Adrenal gland (tissue), 12 donors: ENCODE measurements around the gene TMEM163. TPM values are rescaled to one million over a fixed set of nuclear protein-coding genes. Genes with fewer than 3 reads are reported as not detected.

Experiments
- DNase-seq, 7 donors: peaks; one replicate each; pipeline ENCODE4 v3.0.0-alpha.2; 2019 to 2020
- H3K27ac ChIP-seq, 5 donors: fragments of 200-600 bp; sonication (generic) in 4 of 5; 1 replicate in 3 of 5; 2 replicates in 2 of 5; pipeline versions ENCODE4 v1.5.1 to v1.8.0; 2016 to 2020; ENCODE audit warnings: mild to moderate bottlenecking in 1 of 5
- H3K27me3 ChIP-seq: fragments of 200-600 bp; 2 replicates; pipeline ENCODE4 v1.8.0; 2021
- H3K36me3 ChIP-seq, 2 donors: fragments of 200-600 bp; replicated peaks in 1 of 2; 1 replicate in 1 of 2; 2 replicates in 1 of 2; pipeline versions ENCODE4 v1.5.1 to v1.8.0; 2018 to 2022
- H3K4me1 ChIP-seq, 2 donors: fragments of 200-600 bp; replicated peaks in 1 of 2; 1 replicate in 1 of 2; 2 replicates in 1 of 2; pipeline versions ENCODE4 v1.5.1 to v1.8.0; 2018 to 2021
- H3K4me3 ChIP-seq, 4 donors: fragments of 200-600 bp; sonication (generic) in 3 of 4; one replicate each; pipeline ENCODE4 v1.5.1; 2016 to 2018
- H3K9me3 ChIP-seq, 3 donors: fragments of 200-600 bp; sonication (generic) in 1 of 3; replicated peaks in 1 of 3; 1 replicate in 2 of 3; 2 replicates in 1 of 3; pipeline versions ENCODE4 v1.5.1 to v1.8.0; 2016 to 2021
- CTCF ChIP-seq, 6 experiments: fragments of 450-650 bp in 4 of 6; fragments of 200-600 bp in 2 of 6; sonication (generic) in 1 of 6; IDR thresholded peaks; 1 replicate in 5 of 6; 2 replicates in 1 of 6; pipeline versions ENCODE4 v1.5.1 to v1.8.0; 2016 to 2021; ENCODE audit warnings: antibody characterized with exemption in 6 of 6, mild to moderate bottlenecking in 2 of 6, moderate library complexity in 1 of 6
- POLR2A ChIP-seq, 2 donors: fragments of 450-650 bp; IDR thresholded peaks; one replicate each; pipeline ENCODE4 v1.6.1; 2017; ENCODE audit warnings: antibody characterized with exemption in 2 of 2, mild to moderate bottlenecking in 2 of 2, moderate library complexity in 1 of 2
- whole genome bisulfite sequencing, 4 donors: extraction: QIAGEN DNeasy Blood & Tissue Kit in 2 of 4; methylation state at CpG; one replicate each; pipeline versions ENCODE4 v1.1.5 to v1.1.7; 2013 to 2017; 5-methylcytosine and 5-hydroxymethylcytosine counted together
- intact Hi-C, 2 donors: fragments of 100-400 bp; cut with DNase I; formaldehyde crosslinking; loops; one replicate each; pipeline versions ENCODE4 v1.14.1 to v1.15.0; 2022 to 2023
- polyA plus RNA-seq, 3 donors: library from polyadenylated mRNA; stranded (reverse); fragments of 200-250 nt in 2 of 3; fragments of 350-450 nt in 1 of 3; fragmentation: Illumina TruSeq in 1 of 3; extraction: RNeasy Lipid Tissue Mini Kit (QIAGEN cat#74804) in 1 of 3; gene quantifications; one replicate each; pipeline ENCODE4 v1.2.3, GENCODE V29; 2013 to 2014
- total RNA-seq, 9 donors: library from RNA; depleted of rRNA in 4 of 9; stranded (reverse); fragments of >200 nt in 4 of 9; fragments of 120-200 nt in 1 of 9; fragmentation: NEBNext Ultra II Directional in 1 of 9; extraction: Animal tissue kit (Norgen Biotek cat#: 25700) in 1 of 9; gene quantifications; one replicate each; pipeline versions ENCODE4 v1.1.0 to v1.2.4, GENCODE V29; 2013 to 2023
- donor health status: healthy with polysubstance abuse.
- donor health status: Bipolar disorder and iron deficiency.
- donor health status: DM: yes; HTN: yes; CAD: no.
- donor health status: DM: no; HTN: no; CAD: no.
- donor health status: DM: no; HTN: no; CAD: no.
- donor health status: DM: yes; HTN: yes; CAD: no.

Gene TMEM163
- total and polyA plus RNA-seq, 12 donors, result 3.6 to 21.6 (median 9.5) TPM

DNA sequence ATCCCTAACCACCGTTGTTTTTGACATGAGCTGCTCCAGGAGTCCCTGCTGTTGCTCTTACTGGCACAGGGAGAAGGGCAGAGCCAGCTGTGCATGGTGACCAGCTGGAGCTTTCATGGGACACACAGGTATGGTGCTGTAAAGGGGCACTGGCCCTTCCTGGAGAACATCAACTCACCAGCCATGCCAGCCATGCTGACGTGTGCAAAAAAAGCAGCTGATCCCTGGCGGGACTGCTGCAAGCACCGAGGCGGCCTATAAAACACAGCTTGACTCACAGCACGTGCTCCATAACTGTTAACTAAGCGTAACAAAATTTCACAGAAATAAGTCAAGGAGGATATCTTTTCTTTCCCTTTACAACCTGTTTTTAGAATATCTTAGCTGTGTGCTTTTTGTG is 165.1 kb downstream of the TMEM163 start:
- H3K27ac ChIP-seq, result no peak overlapping the region
- TF ChIP-seq POLR2A (IDR thresholded peaks at IDR 0.05) (no peak), CTCF (IDR thresholded peaks at IDR 0.05) (no peak)
- DNase-seq, result no peak
- intact Hi-C loops, result no loop called here
- no peaks in the 10 kb centered on the region for H3K27me3 ChIP-seq
- 91 to 96% (median 95%) methylated on average over 6 to 7 of the region's 7 CpGs for WGBS, 4 donors
- no peaks in the 10 kb centered on the region for H3K4me1 ChIP-seq
- no peaks in the 10 kb centered on the region for H3K36me3 ChIP-seq
- H3K4me3 ChIP-seq, result no peak overlapping the region
- no peaks in the 10 kb centered on the region for H3K9me3 ChIP-seq

- intact Hi-C loops, result no loop called here
- 81 to 90% (median 88%) methylated on average over 13 of the region's 13 CpGs for WGBS, 4 donors
Measured at GRCh38 chr2:134550566-134551164, 168.1 kb downstream of the TMEM163 start.

GRCh38 chr2:134549104-134549503 is 169.7 kb downstream of the TMEM163 start:
- Histone ChIP-seq H3K4me1 (no peaks in the 10 kb centered on the region), H3K9me3 (no peaks in the 10 kb centered on the region), H3K27me3 (no peaks in the 10 kb centered on the region), H3K4me3 (no peak overlapping the region), H3K36me3 (no peaks in the 10 kb centered on the region), H3K27ac (no peak overlapping the region)
- TF ChIP-seq POLR2A (IDR thresholded peaks at IDR 0.05), result no peak
- TF ChIP-seq CTCF (IDR thresholded peaks at IDR 0.05), result no peak
- 69 to 78% (median 73%) methylated on average over 3 of the region's 3 CpGs for WGBS, 4 donors
- peak in 4 of 7 donors; percentile 17 to 29 (median 25) for DNase-seq
- intact Hi-C loops, result no loop called here

More at GRCh38 chr2:134550566-134551164, 168.1 kb downstream of the TMEM163 start:
- TF ChIP-seq POLR2A (IDR thresholded peaks at IDR 0.05) (no peak), CTCF (IDR thresholded peaks at IDR 0.05) (no peak)
- Histone ChIP-seq H3K4me3 (no peak overlapping the region), H3K27me3 (no peaks in the 10 kb centered on the region), H3K9me3 (no peaks in the 10 kb centered on the region), H3K4me1 (no peaks in the 10 kb centered on the region), H3K27ac (no peak overlapping the region), H3K36me3 (no peaks in the 10 kb centered on the region)
- no peak for DNase-seq

DNA sequence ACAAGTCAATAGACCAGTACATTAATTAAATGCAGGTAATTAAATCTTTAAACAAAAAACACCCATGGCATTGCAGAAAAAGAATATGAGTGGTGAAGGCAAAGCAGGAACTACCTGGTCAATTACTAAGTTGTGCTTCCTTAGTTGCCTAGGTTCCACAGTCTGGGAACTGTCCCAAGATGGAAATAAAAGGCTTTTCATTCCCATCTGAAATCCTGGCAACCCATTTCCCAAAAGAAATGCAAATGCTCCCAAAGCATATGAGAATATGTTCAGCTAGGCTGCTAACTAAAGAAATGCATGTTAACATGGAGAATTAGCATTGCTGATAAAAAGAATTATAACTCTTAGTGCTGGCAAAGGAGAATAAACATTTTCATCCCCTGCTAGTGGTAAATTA is 177.8 kb downstream of the TMEM163 start:
- no peaks in the 10 kb centered on the region for H3K36me3 ChIP-seq
- no peaks in the 10 kb centered on the region for H3K4me1 ChIP-seq
- TF ChIP-seq POLR2A (IDR thresholded peaks at IDR 0.05) (no peak), CTCF (IDR thresholded peaks at IDR 0.05) (no peak)
- no peaks in the 10 kb centered on the region for H3K27me3 ChIP-seq
- H3K4me3 ChIP-seq, result no peak overlapping the region
- intact Hi-C loops, result no loop called here
- H3K9me3 ChIP-seq, result no peaks in the 10 kb centered on the region
- no peak overlapping the region for H3K27ac ChIP-seq
- DNase-seq, result no peak
